Lower lobe of right lung (tissue), 2 donors: ENCODE measurements around the gene FALEC. TPM values are rescaled to one million over a fixed set of nuclear protein-coding genes. Genes with fewer than 3 reads are reported as not detected.

Source experiments
- ATAC-seq, 2 donors: fragments of 200-7000 bp; cut with Tn5 transposase; one replicate each; pipeline ENCODE4 v1.9.1; 2020 to 2022; ENCODE audit warnings: mild to moderate bottlenecking in 2 of 2, moderate library complexity in 2 of 2
- DNase-seq: peaks from one replicate; pipeline ENCODE4 v3.0.0-alpha.2; 2020
- H3K27ac ChIP-seq: fragments of 200-600 bp; one replicate; pipeline ENCODE4 v1.8.0; 2022
- H3K27me3 ChIP-seq: fragments of 200-600 bp; one replicate; pipeline ENCODE4 v1.8.0; 2022; ENCODE audit warnings: low read depth
- H3K36me3 ChIP-seq: fragments of 200-600 bp; one replicate; pipeline ENCODE4 v1.8.0; 2022; ENCODE audit warnings: mild to moderate bottlenecking
- H3K4me1 ChIP-seq: fragments of 200-600 bp; one replicate; pipeline ENCODE4 v1.8.0; 2022
- H3K4me3 ChIP-seq: fragments of 200-600 bp; one replicate; pipeline ENCODE4 v1.8.0; 2022; ENCODE audit warnings: mild to moderate bottlenecking
- H3K9me3 ChIP-seq: fragments of 200-600 bp; one replicate; pipeline ENCODE4 v1.8.0; 2022
- CTCF ChIP-seq: fragments of 200-600 bp; IDR thresholded peaks from one replicate; pipeline ENCODE4 v1.8.0; 2022; ENCODE audit warnings: antibody characterized with exemption, mild to moderate bottlenecking
- intact Hi-C: fragments of 100-400 bp; cut with DNase I; formaldehyde crosslinking; loops from one replicate; pipeline ENCODE4 v1.11.0; 2022
- total RNA-seq: library from RNA; stranded (reverse); fragmentation: NEBNext Ultra II Directional; extraction: Animal tissue kit (Norgen Biotek cat#: 25700); gene quantifications from one replicate; pipeline ENCODE4 v1.2.1, GENCODE V29; 2021
- donor health status: DM: no; HTN: yes; CAD: no; lungs with severe emphysema.

Gene FALEC
- total RNA-seq, 1 donor from 2014 or later, result not detected

GRCh38 chr1:150554086-150554452, 38.5 kb downstream of the FALEC start:
- no peaks in the 10 kb centered on the region for H3K27me3 ChIP-seq
- no peak overlapping the region for H3K4me3 ChIP-seq
- H3K9me3 ChIP-seq, result no peaks in the 10 kb centered on the region
- TF ChIP-seq CTCF, result no peak
- no peak overlapping the region for H3K27ac ChIP-seq
- peak; percentile 40 for DNase-seq
- peaks cover 63% of the 10 kb centered on the region for H3K4me1 ChIP-seq
- intact Hi-C loops, result no loop called here
- peaks cover 37% of the 10 kb centered on the region for H3K36me3 ChIP-seq
- ATAC-seq, result no peak

GRCh38 chr1:150555198-150555970, 39.8 kb downstream of the FALEC start:
- ATAC-seq (no peak), DNase-seq (peak; percentile 39)
- intact Hi-C loops, result no loop called here
- TF ChIP-seq CTCF, result no peak
- Histone ChIP-seq H3K27ac (no peak overlapping the region), H3K4me1 (peaks cover 68% of the 10 kb centered on the region), H3K36me3 (peaks cover 37% of the 10 kb centered on the region), H3K9me3 (no peaks in the 10 kb centered on the region), H3K27me3 (no peaks in the 10 kb centered on the region), H3K4me3 (no peak overlapping the region)

- Histone ChIP-seq H3K4me3 (no peak overlapping the region), H3K9me3 (no peaks in the 10 kb centered on the region), H3K27me3 (no peaks in the 10 kb centered on the region), H3K4me1 (peaks cover 64% of the 10 kb centered on the region), H3K27ac (no peak overlapping the region), H3K36me3 (peaks cover 37% of the 10 kb centered on the region)
- ATAC-seq (no peak), DNase-seq (peak; percentile 43)
- TF ChIP-seq CTCF, result no peak
- intact Hi-C loops, result no loop called here
Observed at GRCh38 chr1:150555971-150556865, 40.7 kb downstream of the FALEC start.

- H3K27ac ChIP-seq, result no peak overlapping the region
- TF ChIP-seq CTCF, result no peak
Observed at GRCh38 chr1:150557065-150557600, 41.6 kb downstream of the FALEC start.

GRCh38 chr1:150557813-150558212, 42.3 kb downstream of the FALEC start:
- no peaks in the 10 kb centered on the region for H3K9me3 ChIP-seq
- peaks cover 57% of the 10 kb centered on the region for H3K4me1 ChIP-seq
- peak overlapping the region; percentile 99 for H3K27ac ChIP-seq
- H3K36me3 ChIP-seq, result peaks cover 37% of the 10 kb centered on the region
- H3K27me3 ChIP-seq, result no peaks in the 10 kb centered on the region
- TF ChIP-seq CTCF, result no peak
- intact Hi-C loops, result no loop called here
- H3K4me3 ChIP-seq, result no peak overlapping the region
- DNase-seq (no peak), ATAC-seq (no peak)

More at GRCh38 chr1:150557065-150557600, 41.6 kb downstream of the FALEC start:
- H3K36me3 ChIP-seq, result peaks cover 37% of the 10 kb centered on the region
- no peak overlapping the region for H3K4me3 ChIP-seq
- no peaks in the 10 kb centered on the region for H3K9me3 ChIP-seq
- intact Hi-C loops, result no loop called here
- DNase-seq (no peak), ATAC-seq (no peak)
- no peaks in the 10 kb centered on the region for H3K27me3 ChIP-seq
- peaks cover 57% of the 10 kb centered on the region for H3K4me1 ChIP-seq
